GM10847 (cell line): ENCODE results near the gene SPTSSA.

Experiments used
- POLR2A ChIP-seq: IDR thresholded peaks from 2 replicates; pipeline ENCODE4 v1.6.1; 2011; ENCODE audit not compliant: insufficient read length; ENCODE audit errors: extremely low read depth

Gene SPTSSA

DNA sequence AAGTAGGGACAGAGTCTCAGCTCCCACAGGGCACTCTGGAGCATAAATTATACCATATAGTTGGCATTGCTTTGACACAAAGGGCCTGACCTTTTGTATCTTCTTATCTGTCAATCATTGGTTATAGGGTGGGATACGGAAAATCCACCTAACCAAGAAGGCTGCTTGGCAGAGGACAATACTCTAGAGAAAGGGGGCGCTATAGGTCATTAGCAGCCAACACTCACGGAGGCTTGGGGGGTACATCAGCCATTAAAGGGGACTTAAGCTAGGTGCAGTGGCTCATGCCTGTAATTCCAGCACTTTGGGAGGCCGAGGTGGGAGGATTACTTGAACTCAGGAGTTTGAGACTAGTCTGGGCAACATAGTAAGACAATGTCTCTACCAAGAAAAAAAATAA lies 22.9 kb downstream of the SPTSSA start:
- no peak for TF ChIP-seq POLR2A

GRCh38 chr14:34438438-34438837 lies 23.6 kb downstream of the SPTSSA start:
- no peak for TF ChIP-seq POLR2A

DNA sequence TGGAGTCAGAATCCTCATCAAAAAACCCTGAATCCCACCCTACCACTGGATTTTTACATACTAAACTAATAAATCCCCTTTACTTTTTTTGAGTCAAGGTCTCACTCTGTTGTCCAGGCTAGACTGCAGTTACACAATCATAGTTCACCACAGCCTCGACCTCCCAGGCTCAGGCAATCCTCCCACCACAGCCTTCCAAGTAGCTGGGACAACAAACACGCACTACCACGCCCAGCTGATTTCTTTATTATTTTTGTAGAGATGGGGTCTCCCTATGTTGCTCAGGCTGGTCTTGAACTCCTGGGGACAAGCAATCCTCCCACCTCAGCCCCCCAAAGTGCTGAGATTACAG lies 24.3 kb downstream of the SPTSSA start:
- TF ChIP-seq POLR2A, result no peak

DNA sequence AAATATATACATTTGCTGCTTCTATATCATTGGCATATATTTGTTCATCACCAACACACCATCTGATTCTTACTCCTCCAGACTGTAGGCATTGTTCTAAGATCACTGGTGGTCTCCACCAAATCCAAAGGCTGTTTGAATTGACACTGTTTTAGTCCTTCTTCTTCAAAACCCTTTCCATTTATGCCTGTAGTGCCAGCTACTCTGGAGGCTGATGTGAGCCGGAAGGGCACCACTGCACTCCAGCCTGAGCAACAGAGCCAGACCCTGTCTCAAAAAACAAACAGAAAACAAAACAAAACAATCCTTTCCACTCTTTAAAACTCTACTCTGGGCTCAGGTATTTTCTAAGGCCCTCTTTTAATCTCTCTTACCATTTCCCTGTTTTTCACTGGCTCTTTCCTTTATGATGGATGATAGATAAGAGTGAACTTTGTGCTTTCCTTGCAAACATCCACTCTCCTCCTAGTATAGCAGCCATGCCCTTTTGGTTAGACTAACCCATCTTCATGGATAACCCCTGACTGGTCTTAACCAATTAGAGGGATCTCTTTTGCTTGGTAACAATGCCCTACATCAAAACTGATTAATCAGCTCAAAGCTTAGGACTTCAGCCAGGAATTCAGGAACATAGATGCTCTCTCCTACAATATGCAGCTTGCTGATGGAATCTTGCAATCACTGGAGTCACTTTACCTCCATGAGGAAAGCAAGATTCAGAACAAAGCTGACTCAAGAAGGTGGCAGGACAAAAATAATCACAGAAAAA lies 24.9 kb downstream of the SPTSSA start:
- TF ChIP-seq POLR2A, result no peak

DNA sequence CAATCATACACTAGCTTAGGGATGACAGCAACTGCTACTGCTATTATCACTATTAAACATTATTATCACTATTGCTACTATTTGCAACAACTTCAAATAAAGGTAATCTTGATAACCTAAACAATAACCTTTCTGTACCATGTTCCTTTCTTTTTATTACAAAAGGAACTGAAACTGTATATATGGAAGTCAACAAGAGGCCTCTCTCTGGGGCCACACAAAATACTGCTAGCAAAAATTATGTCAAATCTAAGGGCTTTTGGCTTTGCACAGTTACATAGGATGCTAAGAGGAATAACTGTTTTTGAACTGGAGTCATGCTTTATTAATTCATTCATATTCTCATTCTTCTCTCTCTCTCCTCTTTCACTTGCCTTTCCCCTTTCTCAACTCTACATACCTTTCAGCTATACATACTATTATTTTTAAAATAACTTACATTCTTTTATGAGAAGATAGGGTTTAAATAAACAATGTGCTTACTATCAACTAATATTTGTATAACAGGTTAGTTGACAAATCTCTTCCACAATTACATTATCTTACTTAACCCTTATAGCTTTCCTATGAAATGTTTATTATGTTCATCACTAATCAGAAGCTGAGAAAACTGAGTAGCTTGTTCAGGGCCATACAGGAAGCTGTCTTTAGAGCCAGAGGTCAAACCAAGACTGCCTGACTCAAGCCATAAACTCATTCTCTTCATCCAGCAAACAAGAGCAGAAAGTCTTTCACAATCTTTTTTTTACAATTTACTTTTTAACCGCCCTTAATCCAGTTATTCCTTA lies 25.7 kb downstream of the SPTSSA start:
- no peak for TF ChIP-seq POLR2A

GRCh38 chr14:34433957-34434356 lies 28.1 kb downstream of the SPTSSA start:
- no peak for TF ChIP-seq POLR2A

- TF ChIP-seq POLR2A, result no peak
These were observed 35.4 kb downstream of the SPTSSA start for GRCh38 chr14:34426313-34427295.

DNA sequence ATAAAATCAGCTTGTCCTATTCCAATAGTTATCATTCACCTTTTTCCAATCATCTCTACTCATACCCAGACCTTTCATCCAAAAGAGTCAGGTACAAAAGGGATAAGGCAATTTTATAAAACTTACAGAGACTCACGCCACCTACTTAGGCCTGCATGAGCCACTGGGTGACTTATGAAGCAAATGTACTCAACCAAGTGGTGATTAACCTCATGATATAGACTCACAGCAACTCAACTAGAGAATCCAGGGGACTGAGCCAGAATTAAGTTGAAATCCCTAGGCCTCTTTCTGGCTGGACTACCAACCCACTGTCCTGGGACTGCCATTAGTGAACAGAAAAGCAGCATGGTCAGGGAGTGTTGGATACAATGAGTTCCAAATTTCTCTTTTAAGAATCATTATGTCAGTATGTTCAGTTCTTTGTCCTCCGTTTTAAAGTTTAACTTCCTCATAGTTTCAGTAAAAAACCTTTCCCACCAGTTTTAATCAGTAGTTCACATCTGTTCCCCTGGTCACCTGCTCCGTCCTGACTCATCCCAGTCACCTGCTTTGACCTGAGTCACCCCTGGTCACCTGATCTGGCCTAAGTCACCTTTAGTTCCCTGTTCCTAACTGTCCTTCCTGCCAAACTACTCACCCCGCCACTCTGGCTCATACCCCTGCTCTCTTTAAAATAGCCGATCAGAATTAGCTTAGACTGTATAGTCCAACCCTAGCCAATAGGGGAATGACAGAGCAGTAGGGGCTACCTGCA lies 36.8 kb downstream of the SPTSSA start:
- no peak for TF ChIP-seq POLR2A

DNA sequence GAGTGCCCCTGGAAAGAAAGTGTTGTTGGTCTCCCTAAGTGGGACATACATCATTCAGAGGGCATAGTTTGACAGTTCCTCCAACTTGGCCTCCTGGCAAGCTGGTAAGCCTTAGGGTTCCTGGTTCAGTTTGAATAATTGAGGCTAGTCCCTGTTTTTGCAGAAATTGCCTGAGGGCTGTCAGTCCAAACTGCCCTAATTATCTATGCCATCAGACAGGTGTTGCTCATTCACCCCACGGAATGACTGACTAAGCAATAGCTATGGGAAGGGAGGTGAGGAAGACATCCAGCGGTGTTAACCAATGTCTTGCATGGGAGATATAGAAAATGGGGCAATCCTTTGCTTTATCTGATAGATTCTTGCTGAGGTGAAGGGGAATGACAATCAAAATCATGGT lies 37.6 kb downstream of the SPTSSA start:
- TF ChIP-seq POLR2A, result no peak

DNA sequence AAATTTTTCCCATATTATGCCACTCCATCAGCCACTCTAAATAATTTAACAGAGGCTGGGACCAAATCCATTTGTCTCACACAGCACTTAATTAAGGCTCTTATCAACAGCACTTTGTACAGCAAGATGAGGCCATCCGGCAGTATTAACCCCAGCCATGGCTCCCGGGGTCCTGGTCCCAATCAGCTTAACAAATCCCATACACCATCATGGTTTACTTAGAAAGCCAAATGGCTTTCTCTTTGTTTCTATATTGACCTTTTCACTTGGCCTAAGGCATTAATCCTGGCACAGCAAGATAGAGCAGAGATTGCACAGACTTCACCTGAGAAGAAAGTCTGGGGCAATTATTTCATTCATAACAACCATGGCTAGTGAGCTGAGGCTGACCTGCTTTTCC lies 38.6 kb downstream of the SPTSSA start:
- no peak for TF ChIP-seq POLR2A

- TF ChIP-seq POLR2A, result no peak
These were observed 41.4 kb downstream of the SPTSSA start for GRCh38 chr14:34420547-34421150.

GRCh38 chr14:34409721-34410120 lies 52.3 kb downstream of the SPTSSA start:
- no peak for TF ChIP-seq POLR2A

GRCh38 chr14:34407951-34408350 lies 54.1 kb downstream of the SPTSSA start:
- no peak for TF ChIP-seq POLR2A

DNA sequence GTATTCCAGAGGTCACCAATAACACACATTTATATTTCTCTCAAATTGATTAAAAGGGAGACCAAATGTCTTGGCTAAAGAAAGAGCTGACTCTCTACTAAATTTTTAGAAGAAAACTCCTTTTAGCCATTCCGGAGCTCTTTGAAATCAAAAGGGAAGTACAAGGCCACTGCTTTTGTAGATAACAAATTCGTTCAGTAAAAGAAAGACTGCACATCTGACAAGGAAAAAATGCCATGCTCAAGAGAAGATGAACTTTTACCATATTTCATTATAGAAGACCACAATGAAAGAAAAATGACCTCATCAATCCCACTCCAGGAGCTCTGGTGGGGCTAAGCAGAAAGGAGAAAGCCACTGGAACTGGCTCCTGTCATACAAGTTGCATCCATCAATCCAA lies 57.6 kb downstream of the SPTSSA start:
- TF ChIP-seq POLR2A, result no peak

DNA sequence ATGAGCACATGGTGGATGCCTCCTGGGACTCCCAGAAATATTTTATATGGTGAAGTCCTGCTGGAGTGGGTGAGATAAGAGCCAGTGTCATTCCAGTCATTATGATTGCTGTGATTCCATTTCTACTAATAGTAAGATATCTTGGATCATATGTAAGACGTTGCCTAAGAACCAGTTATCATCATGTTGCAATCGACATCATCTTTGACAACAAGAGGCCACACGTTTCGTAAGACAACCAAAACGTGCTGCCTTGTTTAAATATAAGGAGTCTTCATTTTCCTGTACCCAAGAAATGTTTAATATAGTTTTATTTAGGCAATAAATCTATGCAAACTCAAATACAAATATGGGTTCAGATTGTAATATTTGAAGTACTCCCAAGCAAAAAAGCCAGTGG lies 58.4 kb downstream of the SPTSSA start:
- no peak for TF ChIP-seq POLR2A

- no peak for TF ChIP-seq POLR2A
These were observed 64.0 kb downstream of the SPTSSA start for GRCh38 chr14:34398024-34398423.
